Activated T-helper 1 cell treated with anti-CD3 and anti-CD28 coated beads, Interleukin-2, amount 50 U/mL, for 16 hours (primary cell): ENCODE measurements around the gene CANX.

Experiments used
- DNase-seq, 2 donors: peaks; one replicate each; pipeline ENCODE4 v3.0.0-alpha.2; 2020; ENCODE audit warnings: low read depth in 1 of 2, low spot score in 1 of 2

CANX gene

GRCh38 chr5:179774442-179774841 lies 75.7 kb downstream of the CANX start:
- DNase-seq, result no peak

GRCh38 chr5:179776411-179776938 lies 77.7 kb downstream of the CANX start:
- DNase-seq, result no peak

- DNase-seq, result no peak
Measured at GRCh38 chr5:179777456-179777855, 78.7 kb downstream of the CANX start.

GRCh38 chr5:179777909-179778308 lies 79.1 kb downstream of the CANX start:
- no peak for DNase-seq

GRCh38 chr5:179778591-179778990 lies 79.8 kb downstream of the CANX start:
- DNase-seq, result no peak

- no peak for DNase-seq
Measured at GRCh38 chr5:179779826-179780225, 81.1 kb downstream of the CANX start.

- no peak for DNase-seq
Measured at GRCh38 chr5:179780362-179780761, 81.6 kb downstream of the CANX start.
